GM18507 (cell line): ENCODE results near the gene COA7.
A peak's percentile ranks its signal among the peaks of the same experiment; 100 is the strongest.
"Not testable (repeated sequence)": the region's sequence is repeated elsewhere in the genome, so short reads cannot be mapped to it uniquely, and the experiment has no call there.

Source experiments
- DNase-seq: peaks from one replicate; pipeline ENCODE4 v3.0.0; 2011; ENCODE audit warnings: low read depth; ENCODE audit not compliant: insufficient read length; ENCODE audit errors: extremely low spot score
- FAIRE-seq: peaks from 2 replicates; lab custom pipeline; 2011; peaks lifted over from hg19 to GRCh38; lab: Jason Lieb, UNC

The COA7 gene

GRCh38 chr1:52697795-52698674 is at the start of gene COA7:
Gene COA7 (minus strand): TSS chr1:52698347. CDS start chr1:52698326, 21 bp downstream.
- peak; percentile 26 for FAIRE-seq
- peak; percentile 65 for DNase-seq

GRCh38 chr1:52747450-52747849 is 49.3 kb upstream of the COA7 start:
- no peak for FAIRE-seq
- no peak for DNase-seq

DNA sequence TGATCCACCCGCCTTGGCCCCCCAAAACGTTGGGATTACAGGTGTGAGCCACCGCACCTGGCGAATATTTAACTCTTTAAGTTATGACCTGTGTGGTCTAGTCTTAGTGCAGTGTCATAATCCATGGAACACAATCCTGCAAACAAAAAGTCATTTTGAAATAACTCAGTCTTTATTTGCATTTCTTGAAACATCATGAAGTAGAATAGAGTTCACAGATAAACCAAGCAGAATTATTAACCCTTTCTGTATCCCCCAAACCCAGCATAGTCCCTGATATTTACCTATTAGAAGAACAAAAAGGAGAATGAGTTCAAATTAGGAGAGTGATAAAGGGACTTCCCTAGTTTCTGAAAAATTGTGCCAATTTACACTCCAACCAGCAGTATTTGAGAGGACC is 48.0 kb upstream of the COA7 start:
- FAIRE-seq (no peak), DNase-seq (no peak)

DNA sequence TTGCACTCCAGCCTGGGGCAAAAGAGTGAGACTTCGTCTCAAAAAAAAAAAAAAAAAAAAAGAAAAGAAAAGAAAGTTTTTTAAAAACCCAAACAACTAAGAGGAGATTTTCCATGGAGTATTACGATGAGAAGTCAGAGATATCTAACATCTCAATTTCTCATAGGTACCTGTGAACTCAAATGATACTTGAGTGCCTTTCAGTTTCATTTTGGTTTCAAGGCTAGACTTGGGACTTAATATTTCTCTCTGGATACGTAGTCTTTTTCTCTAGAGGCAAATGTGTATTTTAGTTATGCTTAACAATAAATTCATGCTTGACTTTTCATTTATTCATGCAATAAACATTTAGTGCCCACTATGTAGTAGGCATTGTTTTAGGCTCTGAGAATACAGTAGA is 43.1 kb upstream of the COA7 start:
- peak; percentile 56 for FAIRE-seq

GRCh38 chr1:52739699-52740467 is 41.7 kb upstream of the COA7 start:
- DNase-seq (no peak), FAIRE-seq (no peak)

More for the DNA sequence above, 43.1 kb upstream of the COA7 start:
- no peak for DNase-seq

- FAIRE-seq (no peak), DNase-seq (no peak)
Observed at GRCh38 chr1:52738893-52739292, 40.7 kb upstream of the COA7 start.

- FAIRE-seq (no peak), DNase-seq (no peak)
Observed at GRCh38 chr1:52738148-52738547, 40.0 kb upstream of the COA7 start.

DNA sequence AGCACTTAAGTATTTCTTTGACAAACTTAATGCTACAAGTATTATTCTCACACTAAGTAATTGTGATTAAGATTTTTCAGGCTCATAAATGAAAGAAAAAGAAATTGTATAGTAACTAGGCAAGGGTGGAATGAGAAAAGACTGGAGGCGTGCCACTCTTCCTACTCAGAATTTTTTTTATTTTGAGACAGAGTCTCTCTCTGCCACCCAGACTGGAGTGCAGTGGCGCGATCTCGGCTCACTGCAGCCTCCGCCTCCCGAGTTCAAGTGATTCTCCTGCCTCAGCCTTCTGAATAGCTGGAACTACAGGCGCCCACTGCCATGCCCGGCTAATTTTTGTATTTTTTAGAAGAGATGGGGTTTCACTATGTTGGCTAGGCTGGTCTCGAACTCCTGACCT is 37.2 kb upstream of the COA7 start:
- not testable (repeated sequence) for DNase-seq

GRCh38 chr1:52733368-52733767 is 35.2 kb upstream of the COA7 start:
- no peak for DNase-seq
- no peak for FAIRE-seq

More for the DNA sequence above, 37.2 kb upstream of the COA7 start:
- FAIRE-seq, result not testable (repeated sequence)

DNA sequence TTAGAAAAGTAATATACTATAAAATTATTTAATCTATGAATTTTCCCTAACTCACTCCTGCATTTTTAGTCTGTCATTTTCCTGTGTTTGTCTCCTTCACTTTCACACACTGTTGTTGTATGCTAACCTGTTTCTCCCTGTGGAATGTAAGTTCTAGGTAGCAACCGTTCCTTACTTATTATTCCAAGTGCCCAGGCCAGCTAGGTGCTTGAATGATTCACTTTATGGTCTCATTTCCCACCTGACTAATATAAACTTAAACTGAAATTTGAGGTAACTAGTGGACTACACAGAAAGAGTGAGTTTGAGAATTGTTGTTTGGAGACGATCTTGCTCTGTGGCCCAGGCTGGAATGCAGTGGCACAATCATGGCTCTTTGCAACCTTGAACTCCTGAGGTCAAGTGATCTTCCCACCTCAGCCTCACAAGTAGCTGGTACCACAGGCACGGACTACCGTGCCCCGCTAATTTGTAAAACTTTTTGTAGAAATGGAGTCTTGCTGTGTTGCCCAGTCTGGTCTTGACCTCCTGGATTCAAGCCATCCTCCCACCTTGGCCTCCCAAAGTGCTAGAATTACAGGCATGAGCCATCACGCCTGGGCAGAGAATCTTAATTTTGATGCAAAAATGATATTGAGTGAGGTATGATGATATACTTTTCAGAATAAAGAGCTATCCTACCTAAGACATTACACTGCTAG is 30.0 kb upstream of the COA7 start:
- FAIRE-seq, result no peak
- no peak for DNase-seq

DNA sequence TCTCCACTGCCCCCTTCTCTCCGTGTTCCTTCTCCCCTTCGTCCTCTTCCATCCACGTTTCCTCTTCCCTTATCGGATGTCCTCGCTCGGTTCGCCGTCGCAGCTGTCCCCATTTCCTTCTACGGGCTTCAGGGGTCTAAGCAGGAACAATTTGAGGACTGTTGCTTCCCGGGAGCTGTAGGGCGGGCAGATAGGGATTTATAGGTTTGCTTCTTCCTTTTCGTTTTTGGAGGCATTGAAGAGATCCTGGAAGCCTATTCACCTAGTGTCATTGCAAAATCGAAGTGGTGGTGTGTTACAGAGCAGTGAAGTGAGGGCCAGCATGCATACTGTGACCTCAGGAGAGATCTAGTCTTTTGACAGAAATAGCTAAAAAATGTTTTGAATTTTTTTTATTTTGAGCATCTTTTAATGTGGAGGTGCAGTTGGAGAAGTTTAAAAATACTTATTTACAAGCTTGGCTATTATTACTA is 29.0 kb upstream of the COA7 start:
- peak; percentile 63 for FAIRE-seq

GRCh38 chr1:52726265-52727113 is 28.3 kb upstream of the COA7 start, which contains the start of gene ZYG11B:
Gene ZYG11B (plus strand): TSS chr1:52726453. CDS start chr1:52726654, 201 bp downstream.
- peak; percentile 86 for FAIRE-seq
- peak; percentile 98 for DNase-seq

More for the DNA sequence above, 29.0 kb upstream of the COA7 start:
- DNase-seq, result no peak

- no peak for DNase-seq
- FAIRE-seq, result no peak
Observed at GRCh38 chr1:52725903-52726264, 27.7 kb upstream of the COA7 start.

GRCh38 chr1:52723260-52723659 is 25.1 kb upstream of the COA7 start:
- FAIRE-seq (no peak), DNase-seq (no peak)

GRCh38 chr1:52715296-52715695 is 17.1 kb upstream of the COA7 start:
- FAIRE-seq, DNase-seq: not testable (repeated sequence)

GRCh38 chr1:52713590-52713989 is 15.4 kb upstream of the COA7 start:
- FAIRE-seq, result no peak
- DNase-seq, result no peak

DNA sequence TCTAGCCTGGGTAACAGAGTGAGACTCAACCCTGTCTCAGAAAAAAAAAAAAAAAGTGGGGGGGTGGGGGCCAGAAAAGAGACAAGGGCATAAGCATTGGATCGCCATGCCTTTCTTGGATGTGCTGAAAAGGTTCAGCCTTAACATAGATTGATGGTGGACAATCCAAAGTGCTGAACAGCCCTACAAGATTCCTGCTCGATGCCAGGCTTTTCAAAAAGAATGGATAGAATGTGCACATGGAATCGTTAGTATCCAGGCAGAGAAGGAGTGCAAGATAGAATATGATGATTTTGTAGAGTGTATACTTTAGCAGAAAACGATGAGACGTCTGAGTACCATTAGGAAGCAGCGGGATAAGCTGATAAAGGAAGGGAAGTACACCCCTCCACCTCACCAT is 10.9 kb upstream of the COA7 start:
- no peak for DNase-seq

DNA sequence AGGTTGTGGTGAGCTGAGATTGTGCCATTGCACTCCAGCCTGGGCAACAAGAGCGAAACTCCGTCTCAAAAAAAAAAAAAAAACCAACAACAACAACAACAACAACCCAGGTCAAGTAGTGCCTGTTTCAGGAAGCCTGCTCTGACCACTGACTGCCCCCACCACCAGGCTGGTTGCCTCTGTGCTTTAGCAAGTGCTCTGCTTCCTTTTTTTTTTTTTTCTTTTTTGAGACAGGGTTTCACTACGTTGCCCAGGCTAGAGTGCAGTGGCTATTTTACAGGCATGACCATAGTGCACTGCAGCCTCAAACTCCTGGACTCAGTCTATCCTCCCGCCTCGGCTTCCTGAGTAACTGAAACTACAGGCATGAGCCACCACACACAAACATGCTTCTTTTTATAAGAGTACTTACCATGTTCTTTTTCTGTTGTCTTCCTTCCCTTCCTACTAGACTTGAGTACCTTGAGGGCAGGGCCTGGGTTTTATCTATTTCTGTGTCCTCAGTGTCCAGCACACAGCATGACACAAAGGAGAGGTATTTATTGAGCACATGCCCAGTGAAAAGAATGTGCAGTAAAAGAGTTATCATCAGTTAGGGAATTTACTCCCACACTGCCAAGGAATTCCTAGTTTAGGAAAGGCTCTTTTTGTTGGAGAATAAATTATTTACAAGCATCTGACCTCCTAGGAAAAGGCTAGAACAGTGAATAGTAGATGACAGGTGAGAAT is 9.9 kb upstream of the COA7 start:
- DNase-seq (no peak), FAIRE-seq (no peak)

More for the DNA sequence above, 10.9 kb upstream of the COA7 start:
- FAIRE-seq, result no peak
